ENCODE data around the gene GPM6B.

Gene GPM6B

GRCh38 chrX:13770013-13770535 lies 46.8 kb downstream of the GPM6B start:
- no peak overlapping the region for H3K27ac ChIP-seq
- TF ChIP-seq ZFX (IDR thresholded peaks at IDR 0.05; ENCODE audit: borderline replicate concordance), result no peak
- no peak for TF ChIP-seq CTCF (IDR thresholded peaks at IDR 0.05)

DNA sequence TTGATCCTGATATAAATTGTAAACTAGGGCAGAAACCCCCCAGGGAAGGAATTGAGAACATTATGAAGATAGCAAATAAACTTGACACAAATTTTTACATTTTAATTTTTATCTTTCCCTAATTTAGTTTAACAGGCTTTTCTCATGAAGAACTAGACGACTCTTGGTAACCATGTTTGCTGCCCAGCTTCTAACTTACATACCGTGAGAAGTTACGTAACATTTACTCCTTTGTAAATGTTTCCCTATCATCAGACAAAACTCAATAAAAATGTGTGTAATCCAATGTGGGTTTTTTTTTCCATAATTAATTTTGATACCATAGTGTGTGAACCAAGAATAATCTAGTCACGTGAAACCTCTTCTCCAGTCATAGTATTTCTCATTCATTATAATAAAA lies 48.0 kb downstream of the GPM6B start:
- TF ChIP-seq ZFX (IDR thresholded peaks at IDR 0.05; ENCODE audit: borderline replicate concordance) (no peak), CTCF (IDR thresholded peaks at IDR 0.05) (no peak)
- no peak overlapping the region for H3K27ac ChIP-seq

DNA sequence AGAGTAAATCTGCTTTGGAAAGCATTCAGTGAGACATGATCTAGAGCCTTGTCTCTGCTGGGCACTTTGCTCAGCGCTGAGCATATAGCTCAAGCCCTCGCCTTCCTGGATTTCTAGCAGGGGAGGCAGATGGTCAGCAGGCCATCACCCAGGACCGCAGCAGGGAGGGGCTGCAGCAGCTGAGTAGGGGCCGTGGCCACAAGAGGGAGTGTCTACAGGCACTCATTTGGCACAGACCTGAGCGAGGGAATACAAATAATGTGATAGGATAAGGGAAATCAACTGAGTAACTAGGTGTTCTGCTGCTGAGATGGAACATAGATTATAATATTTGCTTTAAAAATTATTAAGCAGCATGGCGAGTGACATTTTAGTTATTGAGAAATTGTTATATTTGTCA lies 52.1 kb downstream of the GPM6B start:
- no peak for TF ChIP-seq ZFX (IDR thresholded peaks at IDR 0.05; ENCODE audit: borderline replicate concordance)
- peak; percentile 30 for TF ChIP-seq CTCF (IDR thresholded peaks at IDR 0.05)
- H3K27ac ChIP-seq, result no peak overlapping the region

- TF ChIP-seq ZFX (IDR thresholded peaks at IDR 0.05; ENCODE audit: borderline replicate concordance) (no peak), CTCF (IDR thresholded peaks at IDR 0.05) (no peak)
Observed at GRCh38 chrX:13764281-13764680, 52.6 kb downstream of the GPM6B start.

DNA sequence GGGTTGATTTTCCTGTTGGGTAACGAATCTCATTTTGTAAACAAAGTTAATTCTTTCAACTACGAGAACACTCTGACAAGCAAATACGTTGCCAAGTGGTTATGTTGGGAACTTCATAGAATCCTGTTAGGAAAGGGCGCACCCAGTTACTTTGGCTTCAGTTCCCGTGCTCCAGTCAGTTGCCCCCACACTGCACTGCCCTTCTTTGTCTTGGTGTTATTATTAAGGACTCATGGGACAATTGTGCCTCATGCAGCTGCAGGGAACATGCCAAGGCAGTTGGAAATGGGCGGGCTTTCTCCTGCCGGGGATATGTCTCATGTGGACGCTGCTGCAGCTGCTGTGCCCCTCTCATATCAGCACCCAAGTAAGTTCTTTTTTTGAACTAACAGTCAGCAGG lies 53.4 kb downstream of the GPM6B start:
- H3K27ac ChIP-seq, result no peak overlapping the region
- TF ChIP-seq ZFX (IDR thresholded peaks at IDR 0.05; ENCODE audit: borderline replicate concordance) (no peak), CTCF (IDR thresholded peaks at IDR 0.05) (no peak)

More at GRCh38 chrX:13764281-13764680, 52.6 kb downstream of the GPM6B start:
- H3K27ac ChIP-seq, result no peak overlapping the region

GRCh38 chrX:13761606-13762414 lies 55.1 kb downstream of the GPM6B start:
- H3K27ac ChIP-seq, result no peak overlapping the region

More at GRCh38 chrX:13761606-13762414, 55.1 kb downstream of the GPM6B start:
- TF ChIP-seq CTCF (IDR thresholded peaks at IDR 0.05) (no peak), ZFX (IDR thresholded peaks at IDR 0.05; ENCODE audit: borderline replicate concordance) (no peak)

All from 22Rv1 (cell line).